ENCODE results near the gene SHOX. TPM values are rescaled to one million over a fixed set of nuclear protein-coding genes. Genes with fewer than 3 reads are reported as not detected.

SHOX gene
- total RNA-seq, 4 donors from 2014 or later, result 0.29 to 2.8 (median 0.89) TPM

- no peak for TF ChIP-seq POLR2A (IDR thresholded peaks at IDR 0.05)
- TF ChIP-seq CTCF (IDR thresholded peaks at IDR 0.05 in 4 of 5, conservative IDR thresholded peaks at IDR 0.05 in 1 of 5), result no peak
- in situ Hi-C loops (cut with MboI; ENCODE audit: low sequenced_read_pairs in 4 of 4), result no loop called here
- DNase-seq, result no peak
Observed at GRCh38 chrX:640641-641040, 10.1 kb downstream of the SHOX start.

GRCh38 chrX:641671-642435 lies 11.3 kb downstream of the SHOX start:
- Histone ChIP-seq H3K4me1 (no peaks in the 10 kb centered on the region), H3K27ac (no peak overlapping the region), H3K4me3 (no peak overlapping the region), H3K36me3 (no peaks in the 10 kb centered on the region), H3K9me3 (no peaks in the 10 kb centered on the region), H3K27me3 (peaks cover 13 to 53% (median 50%) of the 10 kb centered on the region in 3 donors)
- DNase-seq (no peak), ATAC-seq (no peak)
- intact Hi-C loops (cut with DNase I; ENCODE audit: low total_unique reads) (no loop called here), in situ Hi-C loops (cut with MboI; ENCODE audit: low sequenced_read_pairs in 4 of 4) (no loop called here)
- TF ChIP-seq CTCF (IDR thresholded peaks at IDR 0.05 in 4 of 5, conservative IDR thresholded peaks at IDR 0.05 in 1 of 5) (no peak), POLR2A (IDR thresholded peaks at IDR 0.05) (no peak)

More at GRCh38 chrX:640641-641040, 10.1 kb downstream of the SHOX start:
- H3K36me3 ChIP-seq, result no peaks in the 10 kb centered on the region
- intact Hi-C loops (cut with DNase I; ENCODE audit: low total_unique reads), result no loop called here
- ATAC-seq, result no peak
- H3K9me3 ChIP-seq, result no peaks in the 10 kb centered on the region
- no peak overlapping the region for H3K27ac ChIP-seq
- no peak overlapping the region for H3K4me3 ChIP-seq
- H3K27me3 ChIP-seq, result peaks cover 13 to 56% (median 51%) of the 10 kb centered on the region in 3 donors
- H3K4me1 ChIP-seq, result no peaks in the 10 kb centered on the region

GRCh38 chrX:642436-643240 lies 12.0 kb downstream of the SHOX start:
- TF ChIP-seq POLR2A (IDR thresholded peaks at IDR 0.05) (no peak), CTCF (IDR thresholded peaks at IDR 0.05 in 4 of 5, conservative IDR thresholded peaks at IDR 0.05 in 1 of 5) (no peak)
- DNase-seq (no peak), ATAC-seq (no peak)
- H3K27ac ChIP-seq, result no peak overlapping the region
- in situ Hi-C loops (cut with MboI; ENCODE audit: low sequenced_read_pairs in 4 of 4) (no loop called here), intact Hi-C loops (cut with DNase I; ENCODE audit: low total_unique reads) (no loop called here)
- H3K36me3 ChIP-seq, result no peaks in the 10 kb centered on the region
- H3K4me3 ChIP-seq, result no peak overlapping the region
- no peaks in the 10 kb centered on the region for H3K9me3 ChIP-seq
- H3K27me3 ChIP-seq, result peaks cover 11 to 46% (median 42%) of the 10 kb centered on the region in 3 donors
- H3K4me1 ChIP-seq, result no peaks in the 10 kb centered on the region

GRCh38 chrX:643241-643595 lies 12.6 kb downstream of the SHOX start:
- no peaks in the 10 kb centered on the region for H3K36me3 ChIP-seq
- DNase-seq (no peak), ATAC-seq (no peak)
- intact Hi-C loops (cut with DNase I; ENCODE audit: low total_unique reads) (no loop called here), in situ Hi-C loops (cut with MboI; ENCODE audit: low sequenced_read_pairs in 4 of 4) (no loop called here)
- TF ChIP-seq CTCF (IDR thresholded peaks at IDR 0.05 in 4 of 5, conservative IDR thresholded peaks at IDR 0.05 in 1 of 5) (no peak), POLR2A (IDR thresholded peaks at IDR 0.05) (no peak)
- H3K4me3 ChIP-seq, result no peak overlapping the region
- no peak overlapping the region for H3K27ac ChIP-seq
- peaks cover 5 to 40% (median 36%) of the 10 kb centered on the region in 3 donors for H3K27me3 ChIP-seq
- H3K9me3 ChIP-seq, result no peaks in the 10 kb centered on the region
- no peaks in the 10 kb centered on the region for H3K4me1 ChIP-seq

Measured in gastrocnemius medialis (tissue), 4 donors.